GM23338 (cell line): ENCODE results near the gene NCKIPSD. TPM values are rescaled to one million over a fixed set of nuclear protein-coding genes. Genes with fewer than 3 reads are reported as not detected.

ENCODE experiments used
- ATAC-seq: fragments of 200-7000 bp; cut with Tn5 transposase; 3 replicates; pipeline ENCODE4 v1.9.1; 2020
- DNase-seq: peaks from one replicate; pipeline ENCODE4 v3.0.0-alpha.2; 2015; ENCODE audit warnings: low spot score
- H2AFZ ChIP-seq: fragments of 200-600 bp; sonication (generic); 2 replicates; pipeline ENCODE4 v1.8.0; 2016; ENCODE audit warnings: antibody characterized with exemption, mild to moderate bottlenecking, moderate library complexity
- H3F3A ChIP-seq: fragments of 200-600 bp; sonication (generic); replicated peaks from 2 replicates; pipeline ENCODE4 v1.8.0; 2017; ENCODE audit warnings: antibody characterized with exemption, mixed run types, low read depth
- H3K27ac ChIP-seq: fragments of 200-600 bp; sonication (generic); 2 replicates; pipeline ENCODE4 v1.6.1; 2016; ENCODE audit warnings: low read depth
- H3K27me3 ChIP-seq: fragments of 200-600 bp; sonication (generic); 2 replicates; pipeline ENCODE4 v1.8.0; 2016; ENCODE audit warnings: mild to moderate bottlenecking, mixed run types, moderate library complexity; ENCODE audit not compliant: insufficient read depth
- H3K36me3 ChIP-seq: fragments of 200-600 bp; sonication (generic); 2 replicates; pipeline ENCODE4 v1.8.0; 2016; ENCODE audit warnings: mild to moderate bottlenecking; ENCODE audit not compliant: insufficient read depth
- H3K4me1 ChIP-seq: fragments of 200-600 bp; sonication (generic); 2 replicates; pipeline ENCODE4 v1.8.0; 2016; ENCODE audit warnings: mild to moderate bottlenecking, moderate library complexity; ENCODE audit not compliant: insufficient read depth
- H3K4me2 ChIP-seq: fragments of 200-600 bp; sonication (generic); 2 replicates; pipeline ENCODE4 v1.7.1; 2017; ENCODE audit warnings: mixed run types
- H3K4me3 ChIP-seq: fragments of 200-600 bp; sonication (generic); 2 replicates; pipeline ENCODE4 v1.6.1; 2016; ENCODE audit warnings: mixed run types
- H3K79me2 ChIP-seq: fragments of 200-600 bp; sonication (generic); replicated peaks from 2 replicates; pipeline ENCODE4 v1.8.0; 2017; ENCODE audit warnings: mild to moderate bottlenecking; ENCODE audit not compliant: insufficient read depth
- H3K9me2 ChIP-seq: fragments of 200-600 bp; sonication (generic); 2 replicates; pipeline ENCODE4 v1.8.0; 2017; ENCODE audit not compliant: insufficient read depth
- H4K20me1 ChIP-seq: fragments of 200-600 bp; sonication (generic); replicated peaks from 2 replicates; pipeline ENCODE4 v1.8.0; 2017; ENCODE audit warnings: mild to moderate bottlenecking; ENCODE audit not compliant: insufficient read depth
- H3K27ac Mint-ChIP-seq: 2 replicates; pipeline ENCODE4 v1.8.0; 2020; ENCODE audit warnings: inconsistent platforms, mild to moderate bottlenecking, moderate library complexity, mixed read lengths
- H3K27me3 Mint-ChIP-seq: 3 replicates; pipeline ENCODE4 v1.8.0; 2022; ENCODE audit warnings: low read depth, mild to moderate bottlenecking, moderate library complexity, mixed read lengths, inconsistent platforms; ENCODE audit not compliant: insufficient read depth, poor library complexity
- H3K36me3 Mint-ChIP-seq: 3 replicates; pipeline ENCODE4 v1.8.0; 2021; ENCODE audit warnings: low read depth, mild to moderate bottlenecking, inconsistent platforms, moderate library complexity, mixed read lengths
- H3K4me1 Mint-ChIP-seq: 3 replicates; pipeline ENCODE4 v1.8.0; 2020; ENCODE audit warnings: mild to moderate bottlenecking, inconsistent platforms, mixed read lengths
- H3K4me3 Mint-ChIP-seq: 3 replicates; pipeline ENCODE4 v1.8.0; 2021; ENCODE audit warnings: moderate library complexity, mild to moderate bottlenecking, inconsistent platforms, mixed read lengths
- H3K9me3 Mint-ChIP-seq: 3 replicates; pipeline ENCODE4 v1.8.0; 2020; ENCODE audit warnings: moderate library complexity, mild to moderate bottlenecking, inconsistent platforms, mixed read lengths
- CREB1 ChIP-seq: fragments of 250-450 bp; sonication (Bioruptor Pico); IDR thresholded peaks from 2 replicates; pipeline ENCODE4 v1.5.0; 2020; ENCODE audit warnings: low read depth, mild to moderate bottlenecking, moderate library complexity
- CTCF ChIP-seq, 2 experiments: fragments of 200-600 bp in 1 of 2; sonication (generic) in 1 of 2; conservative IDR thresholded peaks; 2 replicates each; pipeline versions ENCODE4 v1.5.1 to v1.6.1; 2016 to 2017; ENCODE audit warnings: antibody characterized with exemption in 2 of 2, low read depth in 2 of 2, mild to moderate bottlenecking in 2 of 2, moderate library complexity in 1 of 2
- EZH2 ChIP-seq: fragments of 200-600 bp; sonication (generic); IDR thresholded peaks from one replicate; pipeline ENCODE4 v1.8.0; 2017; ENCODE audit warnings: antibody characterized with exemption, mild to moderate bottlenecking, low read depth; ENCODE audit not compliant: unreplicated experiment
- EZH2phosphoT487 ChIP-seq: fragments of 200-600 bp; sonication (generic); IDR thresholded peaks from one replicate; pipeline ENCODE4 v1.8.1; 2018; ENCODE audit warnings: antibody characterized with exemption; ENCODE audit not compliant: unreplicated experiment
- JUNB ChIP-seq: IDR thresholded peaks from one replicate; pipeline ENCODE4 v1.6.1; 2016; ENCODE audit warnings: antibody characterized with exemption; ENCODE audit not compliant: unreplicated experiment
- NANOG ChIP-seq: IDR thresholded peaks from 2 replicates; pipeline ENCODE4 v1.6.1; 2016; ENCODE audit warnings: antibody characterized with exemption, borderline replicate concordance
- REST ChIP-seq: IDR thresholded peaks from one replicate; pipeline ENCODE4 v1.6.1; 2018; ENCODE audit warnings: antibody characterized with exemption; ENCODE audit not compliant: unreplicated experiment
- STAT1 ChIP-seq: IDR thresholded peaks from one replicate; pipeline ENCODE4 v1.6.1; 2016; ENCODE audit warnings: antibody characterized with exemption; ENCODE audit not compliant: unreplicated experiment
- ZNF114 ChIP-seq: fragments of 250-450 bp; sonication (Bioruptor Pico); IDR thresholded peaks from 2 replicates; pipeline ENCODE4 v1.5.0; 2020; ENCODE audit warnings: mild to moderate bottlenecking, moderate library complexity
- ZNF462 ChIP-seq: fragments of 250-450 bp; sonication (Bioruptor Pico); IDR thresholded peaks from 2 replicates; pipeline ENCODE4 v1.5.0; 2020; ENCODE audit warnings: mild to moderate bottlenecking, moderate library complexity
- polyA plus RNA-seq: library from polyadenylated mRNA; unstranded; fragments of >200 nt; fragmentation: Nextera tagmentation; extraction: Ambion mirVana; gene quantifications from 2 replicates; pipeline ENCODE4 v1.2.1, GENCODE V29; 2016
- total RNA-seq: library from RNA; depleted of rRNA; stranded (reverse); fragments of >200 nt; shearing (Covaris generic); gene quantifications from 2 replicates; pipeline ENCODE4 v1.2.3, GENCODE V29; 2014

The NCKIPSD gene
- total and polyA plus RNA-seq, 2 experiments from 2014 or later: 15.1 to 45.1 TPM

GRCh38 chr3:48692551-48692950 lies 6.8 kb upstream of the NCKIPSD start:
- Mint-ChIP-seq H3K36me3 (peaks cover 82% of the 10 kb centered on the region), H3K4me3 (no peak overlapping the region), H3K27ac (no peak overlapping the region), H3K27me3 (peaks cover 2% of the 10 kb centered on the region), H3K4me1 (peaks cover 18% of the 10 kb centered on the region), H3K9me3 (no peaks in the 10 kb centered on the region)
- Histone ChIP-seq H4K20me1 (peaks cover 74% of the 10 kb centered on the region), H3K9me2 (no peaks in the 10 kb centered on the region), H3K4me2 (no peak overlapping the region), H3K27ac (peak overlapping the region; percentile 17; the same call in 1 of the 2 replicates), H3K4me3 (no peak overlapping the region), H3K4me1 (peaks cover 16% of the 10 kb centered on the region), H3K36me3 (peaks cover 69% of the 10 kb centered on the region), H3K27me3 (no peaks in the 10 kb centered on the region), H3F3A (peaks cover 52% of the 10 kb centered on the region), H2AFZ (no peak overlapping the region), H3K79me2 (peaks cover 48% of the 10 kb centered on the region)
- TF ChIP-seq EZH2phosphoT487: no peak
- no peak for TF ChIP-seq ZNF462
- TF ChIP-seq NANOG: no peak
- no peak for TF ChIP-seq STAT1
- TF ChIP-seq CTCF (conservative IDR thresholded peaks at IDR 0.05; ENCODE audit: low read depth in 2 of 2): no peak
- TF ChIP-seq REST: no peak
- TF ChIP-seq JUNB: no peak
- TF ChIP-seq ZNF114: no peak
- no peak for TF ChIP-seq EZH2
- no peak for TF ChIP-seq CREB1 (CRISPR knock-in tag)
- ATAC-seq (no peak), DNase-seq (no peak)
